Neural cell (in vitro differentiated cells): ENCODE data around the gene MDGA2.

ENCODE experiments used
- CTCF ChIP-seq: fragments of 450-650 bp; IDR thresholded peaks from 2 replicates; pipeline ENCODE4 v1.5.1; 2014; ENCODE audit warnings: antibody characterized with exemption, mild to moderate bottlenecking, moderate library complexity; ENCODE audit not compliant: poor library complexity, severe bottlenecking
- REST ChIP-seq: IDR thresholded peaks from 2 replicates; pipeline ENCODE4 v1.6.1; 2012; ENCODE audit warnings: borderline replicate concordance

- TF ChIP-seq REST (no peak), CTCF (no peak)
These were observed 813.7 kb downstream of the MDGA2 start for GRCh38 chr14:46861753-46862152.
